Measurements from ENCODE around the gene OR5A2. TPM values are rescaled to one million over a fixed set of nuclear protein-coding genes. Genes with fewer than 3 reads are reported as not detected.
"Not testable (repeated sequence)": the region's sequence is repeated elsewhere in the genome, so short reads cannot be mapped to it uniquely, and the experiment has no call there.

Gene OR5A2
- total and polyA plus RNA-seq, 10 of the 15 experiments (the other 5 are each of a cell fraction or from before 2014, with no cell fraction given) = not detected

DNA sequence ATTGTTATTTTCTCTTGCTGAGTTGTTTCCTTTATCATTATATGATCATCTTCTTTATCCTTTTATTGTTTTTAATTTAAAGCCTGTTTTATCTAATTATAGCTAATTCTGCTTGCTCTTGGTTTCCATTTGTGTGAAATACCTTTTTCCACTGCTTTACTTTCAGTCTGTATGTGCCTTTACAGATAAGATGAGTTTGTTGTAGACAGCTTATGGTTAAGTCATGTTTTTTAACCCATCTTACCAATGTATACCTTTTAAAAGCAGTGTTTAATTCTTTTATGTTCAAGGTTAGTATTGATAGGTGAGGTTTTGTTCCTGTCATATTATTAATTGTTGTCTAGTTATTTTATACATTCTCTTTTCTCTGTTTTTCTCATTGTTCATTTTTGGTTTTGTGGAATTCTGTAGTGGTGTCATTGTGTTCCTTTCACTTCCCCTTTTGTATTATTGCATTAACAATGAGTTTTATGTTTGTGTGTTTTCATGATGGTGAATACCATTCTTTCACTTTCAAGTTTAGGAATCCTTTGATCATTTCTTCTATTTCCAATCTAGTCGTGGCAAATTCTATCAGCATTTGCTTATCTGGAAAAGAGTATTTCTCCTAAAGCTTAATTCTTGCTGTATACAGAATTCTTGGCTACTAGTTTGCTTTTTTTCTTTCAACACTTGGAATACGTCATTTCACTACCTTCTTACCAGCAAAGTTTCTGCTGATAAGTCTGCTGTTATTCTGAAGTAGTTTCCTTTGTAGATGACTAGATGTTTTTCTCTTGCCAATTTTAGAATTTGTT lies 45.8 kb downstream of the OR5A2 start (continued):
- TF ChIP-seq, protein P1, sequence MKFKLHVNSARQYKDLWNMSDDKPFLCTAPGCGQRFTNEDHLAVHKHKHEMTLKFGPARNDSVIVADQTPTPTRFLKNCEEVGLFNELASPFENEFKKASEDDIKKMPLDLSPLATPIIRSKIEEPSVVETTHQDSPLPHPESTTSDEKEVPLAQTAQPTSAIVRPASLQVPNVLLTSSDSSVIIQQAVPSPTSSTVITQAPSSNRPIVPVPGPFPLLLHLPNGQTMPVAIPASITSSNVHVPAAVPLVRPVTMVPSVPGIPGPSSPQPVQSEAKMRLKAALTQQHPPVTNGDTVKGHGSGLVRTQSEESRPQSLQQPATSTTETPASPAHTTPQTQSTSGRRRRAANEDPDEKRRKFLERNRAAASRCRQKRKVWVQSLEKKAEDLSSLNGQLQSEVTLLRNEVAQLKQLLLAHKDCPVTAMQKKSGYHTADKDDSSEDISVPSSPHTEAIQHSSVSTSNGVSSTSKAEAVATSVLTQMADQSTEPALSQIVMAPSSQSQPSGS (IDR thresholded peaks at IDR 0.05; ENCODE audit: low read length) = peak; percentile 90
- TF ChIP-seq TBL1XR1 (IDR thresholded peaks at IDR 0.05; ENCODE audit: low read depth, low read length) (peak; percentile 52; the same call in 1 of the 2 replicates), DPF2 (IDR thresholded peaks at IDR 0.05) (peak; percentile 93)

DNA sequence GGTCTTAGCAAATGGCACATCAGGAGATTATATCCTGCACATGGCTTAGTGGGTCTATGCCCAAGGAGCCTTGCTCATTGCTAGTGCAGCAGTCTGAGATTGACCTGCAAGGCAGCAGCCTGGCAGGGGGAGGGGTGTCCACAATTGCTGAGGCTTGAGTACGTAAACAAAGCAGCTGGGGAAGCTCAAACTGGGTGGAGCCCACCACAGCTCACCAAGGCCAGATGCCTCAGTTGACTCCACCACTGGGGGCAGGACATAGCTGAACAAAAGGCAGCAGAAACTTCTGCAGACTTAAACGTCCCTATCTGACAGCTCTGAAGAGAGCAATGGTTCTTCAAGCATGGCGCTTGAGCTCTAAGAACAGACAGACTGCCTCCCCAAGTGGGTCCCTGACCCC lies 53.9 kb downstream of the OR5A2 start:
- BruUV-seq (replicated peaks); H3K4me2 ChIP-seq (ENCODE audit: control insufficient read depth, insufficient read depth); SMC1A ChIA-PET (ENCODE audit: uncharacterized antibody, unreplicated experiment); FAIRE-seq; H2AFZ ChIP-seq (ENCODE audit: control insufficient read depth, low read depth, low read length); H3K79me2 ChIP-seq (ENCODE audit: control insufficient read depth, insufficient read depth, low read length); H3K27me3 ChIP-seq (replicated peaks in 1 of 2; ENCODE audit: control insufficient read depth in 2 of 2, insufficient read depth in 2 of 2, low read length in 1 of 2); H3K27ac ChIP-seq (ENCODE audit: control insufficient read depth, insufficient read depth); ATAC-seq; in situ Hi-C loops (cut with MboI); H4K20me1 ChIP-seq (ENCODE audit: control insufficient read depth, insufficient read depth); H3K4me1 ChIP-seq (ENCODE audit: control insufficient read depth, insufficient read depth, low read length); intact Hi-C loops (cut with micrococcal nuclease; ENCODE audit: unreplicated experiment); POLR2A ChIA-PET; DNase-seq (ENCODE audit: low read depth, low spot score); H3K36me3 ChIP-seq (ENCODE audit: control insufficient read depth in 2 of 2, insufficient read depth in 2 of 2, low read length in 1 of 2); H3K4me3 ChIP-seq; H3K9ac ChIP-seq (ENCODE audit: control insufficient read depth, insufficient read depth, low read length); RAD21 ChIA-PET (ENCODE audit: unreplicated experiment); H3K9me3 ChIP-seq (replicated peaks; ENCODE audit: control insufficient read depth, insufficient read depth, low read length): not testable (repeated sequence)
- CTCF ChIA-PET = interaction anchor here (0.8 to 1.0 kb wide), 2 partner anchors 79 to 148 kb away, joined by 3 read pairs; no protein-coding TSS in a partner anchor
- 0% methylated on average over 3 of the region's 3 CpGs for WGBS (ENCODE audit: insufficient coverage, insufficient replicate concordance, low lambda C conversion rate, missing lambda C conversion rate)

Data from GM12878 (cell line).